Spinal cord (tissue), 10 donors: Measurements from ENCODE around the gene SENP3. TPM values are rescaled to one million over a fixed set of nuclear protein-coding genes. Genes with fewer than 3 reads are reported as not detected.
"Not testable (repeated sequence)": the region's sequence is repeated elsewhere in the genome, so short reads cannot be mapped to it uniquely, and the experiment has no call there.

Experiments used
- DNase-seq, 6 donors: peaks; one replicate each; pipeline versions ENCODE4 v3.0.0 to v3.0.0-alpha.2; 2013 to 2015; ENCODE audit warnings: low spot score in 6 of 6, low read depth in 4 of 6
- H3K27ac ChIP-seq: one replicate; pipeline ENCODE4 v1.5.1; 2013; ENCODE audit warnings: low read depth, low read length, control low read depth
- H3K27me3 ChIP-seq: one replicate; pipeline ENCODE4 v1.6.1; 2013; ENCODE audit warnings: low read length; ENCODE audit not compliant: control insufficient read depth, insufficient read depth
- H3K36me3 ChIP-seq: one replicate; pipeline ENCODE4 v1.6.1; 2013; ENCODE audit warnings: low read length; ENCODE audit not compliant: control insufficient read depth, insufficient read depth
- H3K4me1 ChIP-seq: one replicate; pipeline ENCODE4 v1.6.1; 2013; ENCODE audit warnings: low read length; ENCODE audit not compliant: control insufficient read depth, insufficient read depth
- H3K4me3 ChIP-seq: one replicate; pipeline ENCODE4 v1.5.1; 2013; ENCODE audit warnings: low read depth, low read length, control low read depth
- H3K9me3 ChIP-seq: one replicate; pipeline ENCODE4 v1.6.1; 2013; ENCODE audit warnings: low read length; ENCODE audit not compliant: control insufficient read depth, insufficient read depth
- WGBS: methylation state at CpG from one replicate; pipeline ENCODE4 v1.1.5; 2013; ENCODE audit warnings: missing lambda C conversion rate; ENCODE audit not compliant: insufficient coverage; 5-methylcytosine and 5-hydroxymethylcytosine counted together
- polyA plus RNA-seq, 2 donors: library from polyadenylated mRNA; unstranded; fragments of 120-200 nt; gene quantifications; one replicate each; pipeline ENCODE4 v1.2.1, GENCODE V29; 2013; ENCODE audit not compliant: insufficient read length in 2 of 2
- total RNA-seq, 2 donors: library from RNA; depleted of rRNA in 1 of 2; stranded (reverse); fragments of 120-200 nt in 1 of 2; fragments of >200 nt in 1 of 2; gene quantifications; one replicate each; pipeline versions ENCODE4 v1.2.3 to v1.2.4, GENCODE V29; 2013 to 2014
- donor health status: healthy.

Gene SENP3
- total and polyA plus RNA-seq, 4 donors = 50.1 to 71.5 (median 64.2) TPM

GRCh38 chr17:7592422-7593021 lies 30.8 kb downstream of the SENP3 start:
- Histone ChIP-seq H3K36me3 (peaks cover 97% of the 10 kb centered on the region), H3K4me1 (peaks cover 24% of the 10 kb centered on the region), H3K4me3 (no peak overlapping the region), H3K27me3 (no peaks in the 10 kb centered on the region), H3K27ac (no peak overlapping the region), H3K9me3 (no peaks in the 10 kb centered on the region)
- WGBS = 94% methylated on average over 10 of the region's 23 CpGs
- no peak for DNase-seq

GRCh38 chr17:7593296-7593695 lies 31.6 kb downstream of the SENP3 start:
- peaks cover 94% of the 10 kb centered on the region for H3K36me3 ChIP-seq

GRCh38 chr17:7597561-7597960 lies 35.8 kb downstream of the SENP3 start:
- not testable (repeated sequence) for H3K27ac ChIP-seq, H3K4me3 ChIP-seq, H3K4me1 ChIP-seq, H3K27me3 ChIP-seq, DNase-seq, H3K9me3 ChIP-seq
- no CpG with 5 or more reads among the region's 5 CpGs for WGBS
- H3K36me3 ChIP-seq = peaks cover 94% of the 10 kb centered on the region

More at GRCh38 chr17:7593296-7593695, 31.6 kb downstream of the SENP3 start:
- Histone ChIP-seq H3K4me3 (no peak overlapping the region), H3K9me3 (no peaks in the 10 kb centered on the region), H3K4me1 (peaks cover 17% of the 10 kb centered on the region), H3K27me3 (no peaks in the 10 kb centered on the region), H3K27ac (no peak overlapping the region)
- 90% methylated on average over 2 of the region's 12 CpGs for WGBS
- no peak for DNase-seq

- Histone ChIP-seq H3K27me3 (no peaks in the 10 kb centered on the region), H3K27ac (no peak overlapping the region), H3K9me3 (no peaks in the 10 kb centered on the region), H3K36me3 (peaks cover 48% of the 10 kb centered on the region), H3K4me3 (no peak overlapping the region), H3K4me1 (peaks cover 2% of the 10 kb centered on the region)
- no peak for DNase-seq
- WGBS = 100% methylated on average over 2 of the region's 4 CpGs
Measured at GRCh38 chr17:7606280-7606679, 44.6 kb downstream of the SENP3 start.

GRCh38 chr17:7610641-7611040 lies 48.9 kb downstream of the SENP3 start:
- Histone ChIP-seq H3K4me1 (peaks cover 16% of the 10 kb centered on the region), H3K4me3 (no peak overlapping the region), H3K9me3 (no peaks in the 10 kb centered on the region), H3K27ac (no peak overlapping the region), H3K27me3 (no peaks in the 10 kb centered on the region), H3K36me3 (peaks cover 11% of the 10 kb centered on the region)
- 100% methylated on average over 1 of the region's 2 CpGs for WGBS
- no peak for DNase-seq

- no peaks in the 10 kb centered on the region for H3K9me3 ChIP-seq
- H3K36me3 ChIP-seq = peaks cover 8% of the 10 kb centered on the region
- H3K27ac ChIP-seq = no peak overlapping the region
- no peaks in the 10 kb centered on the region for H3K27me3 ChIP-seq
- H3K4me1 ChIP-seq = peaks cover 16% of the 10 kb centered on the region
- no CpG with 5 or more reads among the region's 3 CpGs for WGBS
- no peak for DNase-seq
- no peak overlapping the region for H3K4me3 ChIP-seq
Measured at GRCh38 chr17:7611635-7612293, 50.0 kb downstream of the SENP3 start.

- peaks cover 16% of the 10 kb centered on the region for H3K4me1 ChIP-seq
- no peak overlapping the region for H3K4me3 ChIP-seq
- peaks cover 8% of the 10 kb centered on the region for H3K36me3 ChIP-seq
- DNase-seq = no peak
- WGBS = 75% methylated on average over 1 of the region's 1 CpG
- H3K27ac ChIP-seq = no peak overlapping the region
- H3K27me3 ChIP-seq = no peaks in the 10 kb centered on the region
- H3K9me3 ChIP-seq = no peaks in the 10 kb centered on the region
Measured at GRCh38 chr17:7612294-7612640, 50.5 kb downstream of the SENP3 start.

- WGBS = 7% methylated on average over 20 of the region's 20 CpGs
- H3K4me1 ChIP-seq = peaks cover 16% of the 10 kb centered on the region
- peaks cover 6% of the 10 kb centered on the region for H3K36me3 ChIP-seq
- peak in 1 of 6 donors; percentile 3 for DNase-seq
- H3K9me3 ChIP-seq = no peaks in the 10 kb centered on the region
- H3K27me3 ChIP-seq = no peaks in the 10 kb centered on the region
- peak overlapping the region; percentile 86 for H3K4me3 ChIP-seq
- H3K27ac ChIP-seq = peak overlapping the region; percentile 64
Measured at GRCh38 chr17:7613769-7614424, 52.2 kb downstream of the SENP3 start.

- H3K27me3 ChIP-seq = no peaks in the 10 kb centered on the region
- WGBS = under 1% methylated on average over 92 of the region's 93 CpGs
Measured at GRCh38 chr17:7614425-7615264, 52.9 kb downstream of the SENP3 start, which contains the start of gene FXR2. FXR2 (minus strand) TSS chr17:7614897; CDS start chr17:7614532, 365 bp downstream.

More at GRCh38 chr17:7614425-7615264, 52.9 kb downstream of the SENP3 start, which contains the start of gene FXR2:
- H3K4me1 ChIP-seq = peaks cover 16% of the 10 kb centered on the region
- no peaks in the 10 kb centered on the region for H3K9me3 ChIP-seq
- peak within 1 kb of the TSS; percentile 78 for H3K27ac ChIP-seq
- peaks cover 6% of the 10 kb centered on the region for H3K36me3 ChIP-seq
- peak within 1 kb of the TSS; percentile 86 for H3K4me3 ChIP-seq
- DNase-seq = peak; percentile 97 to 100 (median 100)
